Astrocyte (in vitro differentiated cells and primary cell): Measurements from ENCODE around the gene LRRC27.

ENCODE experiments used
- EZH2 ChIP-seq: IDR thresholded peaks from 2 replicates; pipeline ENCODE4 v1.6.1; 2012; ENCODE audit warnings: mild to moderate bottlenecking, low read length, inconsistent platforms; ENCODE audit not compliant: insufficient read depth
- TF ChIP-seq, protein P1 (sequence below): IDR thresholded peaks from 2 replicates; pipeline ENCODE4 v1.5.1; 2011; ENCODE audit warnings: low read depth, mild to moderate bottlenecking, inconsistent platforms, low read length, moderate library complexity; ENCODE audit not compliant: insufficient read depth

DNA sequence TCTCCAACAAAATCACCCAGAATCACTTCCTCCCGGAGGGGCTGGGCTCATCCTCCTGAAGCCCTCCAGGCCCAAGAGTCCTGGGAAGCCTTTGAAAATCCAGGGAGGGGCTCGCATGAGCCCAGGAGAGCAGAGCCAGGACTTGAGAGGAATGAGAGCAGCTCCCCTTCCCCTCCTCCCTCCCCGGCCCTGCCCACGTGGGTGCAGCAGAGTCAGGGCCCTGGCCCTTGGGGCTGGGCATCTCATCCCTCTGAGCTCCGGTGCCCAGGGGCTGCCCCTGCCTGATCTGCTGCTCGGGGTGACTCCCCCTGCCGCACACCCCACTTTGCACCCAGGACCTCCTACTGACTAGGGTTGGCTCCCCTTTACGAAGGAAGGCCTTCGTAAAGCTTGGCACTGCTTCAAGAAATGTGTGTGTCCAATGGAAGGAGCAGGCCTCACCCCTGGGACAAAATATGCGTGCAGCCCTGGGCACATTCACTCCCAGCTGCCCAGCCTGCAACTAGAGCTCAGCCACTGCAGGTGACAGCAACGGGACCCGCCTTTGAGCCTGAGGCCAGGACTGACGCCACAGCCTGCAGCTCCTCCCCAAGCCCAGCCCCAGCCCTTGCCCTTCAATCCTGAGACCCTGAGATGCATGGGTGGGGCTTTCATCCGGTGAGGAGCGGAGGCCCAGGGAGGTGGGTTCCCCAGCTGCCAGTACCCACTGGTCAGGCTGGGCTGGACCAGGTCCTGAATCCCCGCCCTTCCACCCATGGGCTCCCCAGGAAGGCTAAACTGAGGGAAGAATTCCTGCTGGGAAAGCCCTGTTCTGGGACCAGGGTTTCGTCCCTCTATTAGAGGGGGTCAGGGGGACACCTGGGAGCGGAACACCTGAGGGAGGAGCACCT, 86.8 kb downstream of the LRRC27 start:
- TF ChIP-seq, protein P1, sequence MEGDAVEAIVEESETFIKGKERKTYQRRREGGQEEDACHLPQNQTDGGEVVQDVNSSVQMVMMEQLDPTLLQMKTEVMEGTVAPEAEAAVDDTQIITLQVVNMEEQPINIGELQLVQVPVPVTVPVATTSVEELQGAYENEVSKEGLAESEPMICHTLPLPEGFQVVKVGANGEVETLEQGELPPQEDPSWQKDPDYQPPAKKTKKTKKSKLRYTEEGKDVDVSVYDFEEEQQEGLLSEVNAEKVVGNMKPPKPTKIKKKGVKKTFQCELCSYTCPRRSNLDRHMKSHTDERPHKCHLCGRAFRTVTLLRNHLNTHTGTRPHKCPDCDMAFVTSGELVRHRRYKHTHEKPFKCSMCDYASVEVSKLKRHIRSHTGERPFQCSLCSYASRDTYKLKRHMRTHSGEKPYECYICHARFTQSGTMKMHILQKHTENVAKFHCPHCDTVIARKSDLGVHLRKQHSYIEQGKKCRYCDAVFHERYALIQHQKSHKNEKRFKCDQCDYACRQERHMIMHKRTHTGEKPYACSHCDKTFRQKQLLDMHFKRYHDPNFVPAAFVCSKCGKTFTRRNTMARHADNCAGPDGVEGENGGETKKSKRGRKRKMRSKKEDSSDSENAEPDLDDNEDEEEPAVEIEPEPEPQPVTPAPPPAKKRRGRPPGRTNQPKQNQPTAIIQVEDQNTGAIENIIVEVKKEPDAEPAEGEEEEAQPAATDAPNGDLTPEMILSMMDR: no peak
- no peak for TF ChIP-seq EZH2
